Activated T-cell treated with anti-CD3 and anti-CD28 coated beads, Interleukin-2, amount 50 U/mL, for 48 hours (primary cell): Measurements from ENCODE around the gene PIM2.
A peak's percentile ranks its signal among the peaks of the same experiment; 100 is the strongest.

Experiments used
- DNase-seq, 2 experiments: peaks; one replicate each; pipeline ENCODE4 v3.0.0-alpha.2; 2020

PIM2 gene

GRCh38 chrX:48918643-48919340 is at the start of gene PIM2:
Gene PIM2 (minus strand): TSS chrX:48919024. CDS start chrX:48918834, 190 bp downstream.
- DNase-seq = peak; percentile 90 to 91

- DNase-seq = no peak
Observed at GRCh38 chrX:48968377-48968776, 49.6 kb upstream of the PIM2 start.

GRCh38 chrX:48966796-48967579 is 48.2 kb upstream of the PIM2 start:
- no peak for DNase-seq

GRCh38 chrX:48965959-48966358 is 47.1 kb upstream of the PIM2 start:
- no peak for DNase-seq

- DNase-seq = no peak
Observed at GRCh38 chrX:48961585-48962091, 42.8 kb upstream of the PIM2 start.

- DNase-seq = no peak
Observed at GRCh38 chrX:48960291-48960690, 41.5 kb upstream of the PIM2 start.

GRCh38 chrX:48958635-48959094 is 39.8 kb upstream of the PIM2 start:
- peak; percentile 37 to 44 for DNase-seq

GRCh38 chrX:48957827-48958634 is 39.2 kb upstream of the PIM2 start:
- peak; percentile 91 to 92 for DNase-seq

GRCh38 chrX:48957477-48957826 is 38.6 kb upstream of the PIM2 start, which contains the start of gene OTUD5:
Gene OTUD5 (minus strand): TSS chrX:48957607. CDS start chrX:48957570, 37 bp downstream.
- peak; percentile 78 to 81 for DNase-seq

GRCh38 chrX:48956728-48957414 is 38.0 kb upstream of the PIM2 start:
- DNase-seq = peak; percentile 56 to 65

GRCh38 chrX:48948589-48948988 is 29.8 kb upstream of the PIM2 start:
- DNase-seq = no peak

- peak; percentile 63 to 73 for DNase-seq
Observed at GRCh38 chrX:48945517-48946348, 26.9 kb upstream of the PIM2 start.

- peak in 1 of 2 experiments; percentile 45 for DNase-seq
Observed at GRCh38 chrX:48942895-48943294, 24.1 kb upstream of the PIM2 start.

GRCh38 chrX:48940404-48940955 is 21.7 kb upstream of the PIM2 start:
- DNase-seq = peak; percentile 45 to 51

GRCh38 chrX:48939524-48940228 is 20.9 kb upstream of the PIM2 start:
- peak; percentile 49 to 57 for DNase-seq

- peak; percentile 82 to 86 for DNase-seq
Observed at GRCh38 chrX:48938721-48939425, 20.0 kb upstream of the PIM2 start.

GRCh38 chrX:48937054-48937907 is 18.5 kb upstream of the PIM2 start:
- peak; percentile 96 for DNase-seq

- DNase-seq = no peak
Observed at GRCh38 chrX:48936429-48937053, 17.7 kb upstream of the PIM2 start.
